Type B pancreatic cell (in vitro differentiated cells): ENCODE measurements around the gene PPA1. TPM values are rescaled to one million over a fixed set of nuclear protein-coding genes. Genes with fewer than 3 reads are reported as not detected.
"Not testable (repeated sequence)": the region's sequence is repeated elsewhere in the genome, so short reads cannot be mapped to it uniquely, and the experiment has no call there.

Source experiments
- DNase-seq: peaks from one replicate; pipeline ENCODE4 v3.0.0; 2021; ENCODE audit warnings: mixed read lengths; ENCODE audit not compliant: unreplicated experiment; ENCODE audit errors: extremely low spot score
- H3K27ac Mint-ChIP-seq: 2 replicates; pipeline ENCODE4 v1.8.0; 2021; ENCODE audit warnings: mild to moderate bottlenecking, mixed read lengths
- H3K27me3 Mint-ChIP-seq: 2 replicates; pipeline ENCODE4 v1.8.0; 2021; ENCODE audit warnings: mixed read lengths
- H3K36me3 Mint-ChIP-seq: 2 replicates; pipeline ENCODE4 v1.8.0; 2021; ENCODE audit warnings: mixed read lengths
- H3K4me1 Mint-ChIP-seq: one replicate; pipeline ENCODE4 v1.8.0; 2021; ENCODE audit warnings: mixed read lengths; ENCODE audit not compliant: unreplicated experiment
- H3K4me3 Mint-ChIP-seq: 2 replicates; pipeline ENCODE4 v1.8.0; 2021; ENCODE audit warnings: mild to moderate bottlenecking, mixed read lengths
- H3K9me3 Mint-ChIP-seq: 2 replicates; pipeline ENCODE4 v1.8.0; 2021; ENCODE audit warnings: mixed read lengths
- CTCF ChIP-seq: fragments of 200-600 bp; sonication (generic); conservative IDR thresholded peaks from 2 replicates; pipeline ENCODE4 v1.5.0; 2021; ENCODE audit warnings: antibody characterized with exemption, mild to moderate bottlenecking
- total RNA-seq: library from RNA; stranded (reverse); gene quantifications from 2 replicates; pipeline ENCODE4 v1.2.1, GENCODE V29; 2021; ENCODE audit warnings: low replicate concordance

The PPA1 gene
- total RNA-seq, 1 donor from 2014 or later: 105 TPM

GRCh38 chr10:70260259-70260658 is 27.0 kb upstream of the PPA1 start:
- H3K27ac Mint-ChIP-seq: no peak overlapping the region
- H3K4me3 Mint-ChIP-seq: no peak overlapping the region
- H3K9me3 Mint-ChIP-seq: no peaks in the 10 kb centered on the region
- H3K4me1 Mint-ChIP-seq: no peaks in the 10 kb centered on the region
- peaks cover 9% of the 10 kb centered on the region for H3K27me3 Mint-ChIP-seq
- no peak for DNase-seq
- H3K36me3 Mint-ChIP-seq: no peaks in the 10 kb centered on the region
- TF ChIP-seq CTCF: no peak

GRCh38 chr10:70258216-70258615 is 25.0 kb upstream of the PPA1 start:
- peak overlapping the region; percentile 31 for H3K27ac Mint-ChIP-seq
- no peak overlapping the region for H3K4me3 Mint-ChIP-seq
- no peak for TF ChIP-seq CTCF
- no peaks in the 10 kb centered on the region for H3K27me3 Mint-ChIP-seq
- H3K4me1 Mint-ChIP-seq: no peaks in the 10 kb centered on the region
- no peaks in the 10 kb centered on the region for H3K9me3 Mint-ChIP-seq
- DNase-seq: no peak
- H3K36me3 Mint-ChIP-seq: no peaks in the 10 kb centered on the region

- H3K36me3 Mint-ChIP-seq, H3K27me3 Mint-ChIP-seq, H3K4me3 Mint-ChIP-seq, H3K9me3 Mint-ChIP-seq, H3K4me1 Mint-ChIP-seq, DNase-seq: not testable (repeated sequence)
- H3K27ac Mint-ChIP-seq: peak overlapping the region; percentile 31
Observed at GRCh38 chr10:70257816-70258215, 24.6 kb upstream of the PPA1 start.

- TF ChIP-seq CTCF: no peak
- Mint-ChIP-seq H3K36me3 (no peaks in the 10 kb centered on the region), H3K9me3 (no peaks in the 10 kb centered on the region), H3K27ac (no peak overlapping the region), H3K4me3 (no peak overlapping the region), H3K27me3 (no peaks in the 10 kb centered on the region), H3K4me1 (no peaks in the 10 kb centered on the region)
- no peak for DNase-seq
Observed at GRCh38 chr10:70256463-70256862, 23.2 kb upstream of the PPA1 start.

- Mint-ChIP-seq H3K4me1 (no peaks in the 10 kb centered on the region), H3K9me3 (no peaks in the 10 kb centered on the region), H3K27me3 (no peaks in the 10 kb centered on the region), H3K36me3 (no peaks in the 10 kb centered on the region), H3K27ac (no peak overlapping the region), H3K4me3 (no peak overlapping the region)
- DNase-seq: no peak
- TF ChIP-seq CTCF: no peak
Observed at GRCh38 chr10:70255329-70256299, 22.4 kb upstream of the PPA1 start.

GRCh38 chr10:70254778-70255328 is 21.6 kb upstream of the PPA1 start:
- no peak for DNase-seq
- H3K9me3 Mint-ChIP-seq: no peaks in the 10 kb centered on the region
- H3K36me3 Mint-ChIP-seq: no peaks in the 10 kb centered on the region
- TF ChIP-seq CTCF: no peak
- no peak overlapping the region for H3K4me3 Mint-ChIP-seq
- H3K4me1 Mint-ChIP-seq: no peaks in the 10 kb centered on the region
- no peaks in the 10 kb centered on the region for H3K27me3 Mint-ChIP-seq
- no peak overlapping the region for H3K27ac Mint-ChIP-seq
